WERI-Rb-1 (cell line): Measurements from ENCODE around the gene TOPAZ1.

ENCODE experiments used
- DNase-seq: peaks from one replicate; pipeline ENCODE4 v3.0.0-alpha.2; 2020
- H3K27ac ChIP-seq: fragments of 250-450 bp; sonication (Bioruptor Pico); 2 replicates; pipeline ENCODE4 v1.5.1; 2020; ENCODE audit warnings: mild to moderate bottlenecking, moderate library complexity
- H3K27me3 ChIP-seq: fragments of 250-450 bp; sonication (Bioruptor Pico); 2 replicates; pipeline ENCODE4 v1.5.1; 2021; ENCODE audit warnings: mild to moderate bottlenecking, low read depth, moderate library complexity; ENCODE audit not compliant: insufficient read depth, severe bottlenecking
- H3K36me3 ChIP-seq: fragments of 250-450 bp; sonication (Bioruptor Pico); 2 replicates; pipeline ENCODE4 v1.5.1; 2020; ENCODE audit warnings: mild to moderate bottlenecking, moderate library complexity
- H3K4me3 ChIP-seq: 2 replicates; pipeline ENCODE4 v1.5.1; 2011; ENCODE audit warnings: low read depth, mild to moderate bottlenecking, control low read depth, low read length
- H3K9me3 ChIP-seq: fragments of 250-450 bp; sonication (Bioruptor Pico); 2 replicates; pipeline ENCODE4 v1.5.1; 2021; ENCODE audit warnings: mild to moderate bottlenecking, moderate library complexity; ENCODE audit not compliant: severe bottlenecking
- TF ChIP-seq, protein P1 (sequence below): IDR thresholded peaks from 2 replicates; pipeline ENCODE4 v1.5.1; 2011; ENCODE audit warnings: low read depth, mild to moderate bottlenecking, control low read depth, inconsistent platforms, low read length

The TOPAZ1 gene

DNA sequence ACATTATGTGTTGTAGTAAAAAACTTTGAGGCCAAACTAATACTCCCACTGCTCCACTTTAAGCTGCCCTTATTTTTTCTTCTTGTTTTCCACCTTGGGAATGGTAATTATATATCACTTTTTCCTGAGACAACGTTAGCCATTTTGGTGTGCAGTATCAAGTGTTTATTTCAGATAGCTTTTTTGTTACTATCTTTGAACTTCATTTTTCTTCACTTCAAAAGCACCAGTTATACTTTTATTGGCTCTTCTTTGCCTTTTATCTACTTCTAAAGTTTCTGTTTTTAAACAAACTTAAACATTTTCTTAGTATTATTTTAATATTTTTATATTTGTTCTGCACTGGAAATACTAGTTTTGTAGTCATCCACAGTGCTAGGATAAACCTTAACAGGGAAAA, 6.5 kb downstream of the TOPAZ1 start:
- TF ChIP-seq, protein P1, sequence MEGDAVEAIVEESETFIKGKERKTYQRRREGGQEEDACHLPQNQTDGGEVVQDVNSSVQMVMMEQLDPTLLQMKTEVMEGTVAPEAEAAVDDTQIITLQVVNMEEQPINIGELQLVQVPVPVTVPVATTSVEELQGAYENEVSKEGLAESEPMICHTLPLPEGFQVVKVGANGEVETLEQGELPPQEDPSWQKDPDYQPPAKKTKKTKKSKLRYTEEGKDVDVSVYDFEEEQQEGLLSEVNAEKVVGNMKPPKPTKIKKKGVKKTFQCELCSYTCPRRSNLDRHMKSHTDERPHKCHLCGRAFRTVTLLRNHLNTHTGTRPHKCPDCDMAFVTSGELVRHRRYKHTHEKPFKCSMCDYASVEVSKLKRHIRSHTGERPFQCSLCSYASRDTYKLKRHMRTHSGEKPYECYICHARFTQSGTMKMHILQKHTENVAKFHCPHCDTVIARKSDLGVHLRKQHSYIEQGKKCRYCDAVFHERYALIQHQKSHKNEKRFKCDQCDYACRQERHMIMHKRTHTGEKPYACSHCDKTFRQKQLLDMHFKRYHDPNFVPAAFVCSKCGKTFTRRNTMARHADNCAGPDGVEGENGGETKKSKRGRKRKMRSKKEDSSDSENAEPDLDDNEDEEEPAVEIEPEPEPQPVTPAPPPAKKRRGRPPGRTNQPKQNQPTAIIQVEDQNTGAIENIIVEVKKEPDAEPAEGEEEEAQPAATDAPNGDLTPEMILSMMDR, result no peak
- H3K36me3 ChIP-seq, result no peaks in the 10 kb centered on the region
- no peak overlapping the region for H3K27ac ChIP-seq
- no peak overlapping the region for H3K4me3 ChIP-seq
- no peaks in the 10 kb centered on the region for H3K27me3 ChIP-seq
- no peaks in the 10 kb centered on the region for H3K9me3 ChIP-seq
- DNase-seq, result no peak

- Histone ChIP-seq H3K9me3 (no peaks in the 10 kb centered on the region), H3K4me3 (no peak overlapping the region), H3K27me3 (no peaks in the 10 kb centered on the region), H3K27ac (no peak overlapping the region), H3K36me3 (no peaks in the 10 kb centered on the region)
- TF ChIP-seq, protein P1, result no peak
- DNase-seq, result no peak
Observed at GRCh38 chr3:44252332-44252959, 10.8 kb downstream of the TOPAZ1 start.

DNA sequence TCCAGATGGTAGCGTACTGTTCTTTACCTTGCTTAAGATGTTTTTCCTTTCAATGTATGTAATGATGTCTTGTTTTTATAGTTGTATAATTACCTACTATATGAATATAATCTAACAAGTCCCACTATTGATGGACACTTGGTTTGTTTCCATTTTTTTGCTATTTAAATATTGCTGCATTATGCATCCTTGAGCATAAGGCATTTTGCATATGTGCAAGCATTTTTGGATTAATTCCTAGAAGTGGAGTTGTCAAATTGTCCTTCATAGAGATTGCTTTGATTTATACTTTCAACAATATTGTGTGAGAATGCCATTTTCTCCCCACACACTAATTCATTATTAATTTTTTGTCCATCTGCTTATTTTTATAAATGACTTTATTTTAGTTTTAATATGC, 17.7 kb downstream of the TOPAZ1 start:
- no peaks in the 10 kb centered on the region for H3K9me3 ChIP-seq
- no peaks in the 10 kb centered on the region for H3K27me3 ChIP-seq
- TF ChIP-seq, protein P1, result no peak
- DNase-seq, result no peak
- H3K36me3 ChIP-seq, result no peaks in the 10 kb centered on the region
- no peak overlapping the region for H3K27ac ChIP-seq
- H3K4me3 ChIP-seq, result no peak overlapping the region

- Histone ChIP-seq H3K4me3 (no peak overlapping the region), H3K27me3 (no peaks in the 10 kb centered on the region), H3K9me3 (no peaks in the 10 kb centered on the region), H3K27ac (no peak overlapping the region), H3K36me3 (no peaks in the 10 kb centered on the region)
- DNase-seq, result no peak
- TF ChIP-seq, protein P1, result no peak
Observed at GRCh38 chr3:44264146-44264545, 22.5 kb downstream of the TOPAZ1 start.

- TF ChIP-seq, protein P1, result no peak
- Histone ChIP-seq H3K36me3 (no peaks in the 10 kb centered on the region), H3K4me3 (no peak overlapping the region), H3K27ac (no peak overlapping the region), H3K27me3 (no peaks in the 10 kb centered on the region), H3K9me3 (no peaks in the 10 kb centered on the region)
- no peak for DNase-seq
Observed at GRCh38 chr3:44265815-44266214, 24.1 kb downstream of the TOPAZ1 start.

- DNase-seq, result no peak
- Histone ChIP-seq H3K36me3 (no peaks in the 10 kb centered on the region), H3K4me3 (no peak overlapping the region), H3K9me3 (no peaks in the 10 kb centered on the region), H3K27me3 (no peaks in the 10 kb centered on the region), H3K27ac (no peak overlapping the region)
- TF ChIP-seq, protein P1, result no peak
Observed at GRCh38 chr3:44272191-44272590, 30.5 kb downstream of the TOPAZ1 start.
